H9 (cell line): ENCODE data around the gene PCSK6. TPM values are rescaled to one million over a fixed set of nuclear protein-coding genes. Genes with fewer than 3 reads are reported as not detected.

Source experiments
- DNase-seq: peaks from one replicate; pipeline ENCODE4 v3.0.0-alpha.2; 2017
- H2AFZ ChIP-seq: one replicate; pipeline ENCODE4 v1.6.1; 2013; ENCODE audit warnings: mild to moderate bottlenecking, low read length, control low read depth, moderate library complexity
- H2AK5ac ChIP-seq: 2 replicates; pipeline ENCODE4 v1.6.1; 2013; ENCODE audit warnings: low read length, control low read depth, mixed read lengths; ENCODE audit not compliant: insufficient read length
- H2BK120ac ChIP-seq: one replicate; pipeline ENCODE4 v1.6.1; 2013; ENCODE audit warnings: low read depth, mild to moderate bottlenecking, low read length, control low read depth, inconsistent platforms; ENCODE audit not compliant: poor library complexity, severe bottlenecking
- H2BK12ac ChIP-seq: 2 replicates; pipeline ENCODE4 v1.6.1; 2013; ENCODE audit warnings: low read length, control low read depth, mixed read lengths, low read depth; ENCODE audit not compliant: insufficient read length
- H2BK15ac ChIP-seq: 2 replicates; pipeline ENCODE4 v1.6.1; 2013; ENCODE audit warnings: low read depth, low read length, control low read depth
- H2BK20ac ChIP-seq: one replicate; pipeline ENCODE4 v1.6.1; 2013; ENCODE audit warnings: low read depth, mild to moderate bottlenecking, low read length, control low read depth, inconsistent platforms; ENCODE audit not compliant: poor library complexity, severe bottlenecking
- H2BK5ac ChIP-seq: 2 replicates; pipeline ENCODE4 v1.6.1; 2013; ENCODE audit warnings: low read length, control low read depth, mixed read lengths; ENCODE audit not compliant: insufficient read length
- H3K14ac ChIP-seq: 2 replicates; pipeline ENCODE4 v1.6.1; 2013; ENCODE audit warnings: low read length, control low read depth; ENCODE audit not compliant: insufficient read depth
- H3K18ac ChIP-seq: 2 replicates; pipeline ENCODE4 v1.6.1; 2013; ENCODE audit warnings: low read depth, mild to moderate bottlenecking, mixed read lengths, low read length, control low read depth; ENCODE audit not compliant: insufficient read length
- H3K23ac ChIP-seq: 2 replicates; pipeline ENCODE4 v1.6.1; 2013; ENCODE audit warnings: low read length, control low read depth, mixed read lengths, low read depth; ENCODE audit not compliant: insufficient read length
- H3K23me2 ChIP-seq: 2 replicates; pipeline ENCODE4 v1.6.1; 2013; ENCODE audit warnings: low read depth, mild to moderate bottlenecking, mixed read lengths, low read length, control low read depth; ENCODE audit not compliant: insufficient read length, poor library complexity, severe bottlenecking
- H3K27ac ChIP-seq: 2 replicates; pipeline ENCODE4 v1.5.1; 2013; ENCODE audit warnings: low read length, control low read depth, mixed read lengths, low read depth; ENCODE audit not compliant: insufficient read length
- H3K27me3 ChIP-seq: 2 replicates; pipeline ENCODE4 v1.6.1; 2013; ENCODE audit warnings: low read length, control low read depth, inconsistent platforms; ENCODE audit not compliant: insufficient read depth
- H3K4ac ChIP-seq: 2 replicates; pipeline ENCODE4 v1.6.1; 2013; ENCODE audit warnings: low read depth, mild to moderate bottlenecking, control low read depth, inconsistent platforms, low read length, moderate library complexity
- H3K4me1 ChIP-seq: 2 replicates; pipeline ENCODE4 v1.6.1; 2013; ENCODE audit warnings: low read length, control low read depth, inconsistent platforms; ENCODE audit not compliant: insufficient read depth
- H3K4me2 ChIP-seq: 2 replicates; pipeline ENCODE4 v1.6.1; 2013; ENCODE audit warnings: low read length, control low read depth, mixed read lengths; ENCODE audit not compliant: insufficient read length, insufficient read depth
- H3K56ac ChIP-seq: 2 replicates; pipeline ENCODE4 v1.6.1; 2013; ENCODE audit warnings: low read depth, mild to moderate bottlenecking, mixed read lengths, low read length, control low read depth; ENCODE audit not compliant: insufficient read length
- H3K79me1 ChIP-seq: 2 replicates; pipeline ENCODE4 v1.6.1; 2013; ENCODE audit warnings: low read depth, mild to moderate bottlenecking, moderate library complexity, low read length, control low read depth, inconsistent platforms; ENCODE audit not compliant: insufficient read depth, poor library complexity, severe bottlenecking
- H3K79me2 ChIP-seq: 2 replicates; pipeline ENCODE4 v1.6.1; 2013; ENCODE audit warnings: low read length, control low read depth, inconsistent platforms; ENCODE audit not compliant: insufficient read depth
- H3K9ac ChIP-seq: 2 replicates; pipeline ENCODE4 v1.6.1; 2013; ENCODE audit warnings: low read length, control low read depth, mixed read lengths; ENCODE audit not compliant: insufficient read length; ENCODE audit errors: extremely low read depth
- H3K9me3 ChIP-seq: one replicate; pipeline ENCODE4 v1.6.1; 2013; ENCODE audit warnings: low read depth, low read length, inconsistent platforms; ENCODE audit not compliant: control insufficient read depth
- H3T11ph ChIP-seq: one replicate; pipeline ENCODE4 v1.6.1; 2013; ENCODE audit warnings: mild to moderate bottlenecking, low read length, control low read depth, inconsistent platforms
- H4K20me1 ChIP-seq: one replicate; pipeline ENCODE4 v1.6.1; 2013; ENCODE audit not compliant: control insufficient read depth, insufficient read length, insufficient read depth
- H4K5ac ChIP-seq: 2 replicates; pipeline ENCODE4 v1.6.1; 2013; ENCODE audit warnings: low read depth, mild to moderate bottlenecking, mixed read lengths, low read length, control low read depth; ENCODE audit not compliant: insufficient read length
- H4K8ac ChIP-seq: replicated peaks from 2 replicates; pipeline ENCODE4 v1.6.1; 2013; ENCODE audit warnings: low read length, control low read depth, mixed read lengths, low read depth; ENCODE audit not compliant: insufficient read length
- H4K91ac ChIP-seq: 2 replicates; pipeline ENCODE4 v1.6.1; 2013; ENCODE audit warnings: low read depth, mild to moderate bottlenecking, moderate library complexity, mixed read lengths, low read length, control low read depth; ENCODE audit not compliant: insufficient read length
- H3K27ac Mint-ChIP-seq, 3 experiments: 2 replicates in 2 of 3; 3 replicates in 1 of 3; pipeline ENCODE4 v1.8.0; 2020 to 2021; ENCODE audit warnings: mixed read lengths in 3 of 3, mild to moderate bottlenecking in 1 of 3, moderate library complexity in 1 of 3
- H3K27me3 Mint-ChIP-seq: 2 replicates; pipeline ENCODE4 v1.8.0; 2021; ENCODE audit warnings: low read depth, mild to moderate bottlenecking, moderate library complexity, mixed read lengths
- H3K36me3 Mint-ChIP-seq, 3 experiments: 2 replicates in 2 of 3; 3 replicates in 1 of 3; pipeline ENCODE4 v1.8.0; 2020 to 2021; ENCODE audit warnings: low read depth in 3 of 3, mixed read lengths in 3 of 3; ENCODE audit not compliant: insufficient read depth in 1 of 3
- H3K4me1 Mint-ChIP-seq, 2 experiments: 2 replicates each; pipeline ENCODE4 v1.8.0; 2020; ENCODE audit warnings: mixed read lengths in 2 of 2
- H3K4me3 Mint-ChIP-seq, 2 experiments: 2 replicates in 1 of 2; 3 replicates in 1 of 2; pipeline ENCODE4 v1.8.0; 2020 to 2021; ENCODE audit warnings: mild to moderate bottlenecking in 2 of 2, mixed read lengths in 2 of 2, moderate library complexity in 1 of 2
- H3K9me3 Mint-ChIP-seq, 2 experiments: 2 replicates in 1 of 2; 3 replicates in 1 of 2; pipeline ENCODE4 v1.8.0; 2020; ENCODE audit warnings: mild to moderate bottlenecking in 2 of 2, mixed read lengths in 2 of 2, moderate library complexity in 1 of 2
- WGBS: extraction: QIAGEN DNeasy Blood & Tissue Kit; methylation state at CpG from one replicate; pipeline ENCODE4 v1.1.7; 2013; ENCODE audit warnings: missing lambda C conversion rate, low lambda C conversion rate, mixed read lengths; ENCODE audit not compliant: insufficient read length; ENCODE audit errors: extremely low coverage; 5-methylcytosine and 5-hydroxymethylcytosine counted together
- total RNA-seq: library from RNA; stranded (reverse); gene quantifications from 2 replicates; pipeline ENCODE4 v1.2.1, GENCODE V29; 2021
- TF ChIP-seq, protein P1 (sequence below): fragments of 200-600 bp; sonication (generic); conservative IDR thresholded peaks from 3 replicates; pipeline ENCODE4 v1.8.0; 2021; ENCODE audit warnings: antibody characterized with exemption, mild to moderate bottlenecking

The PCSK6 gene
- total RNA-seq, 1 experiment from 2014 or later = 4.0 TPM

DNA sequence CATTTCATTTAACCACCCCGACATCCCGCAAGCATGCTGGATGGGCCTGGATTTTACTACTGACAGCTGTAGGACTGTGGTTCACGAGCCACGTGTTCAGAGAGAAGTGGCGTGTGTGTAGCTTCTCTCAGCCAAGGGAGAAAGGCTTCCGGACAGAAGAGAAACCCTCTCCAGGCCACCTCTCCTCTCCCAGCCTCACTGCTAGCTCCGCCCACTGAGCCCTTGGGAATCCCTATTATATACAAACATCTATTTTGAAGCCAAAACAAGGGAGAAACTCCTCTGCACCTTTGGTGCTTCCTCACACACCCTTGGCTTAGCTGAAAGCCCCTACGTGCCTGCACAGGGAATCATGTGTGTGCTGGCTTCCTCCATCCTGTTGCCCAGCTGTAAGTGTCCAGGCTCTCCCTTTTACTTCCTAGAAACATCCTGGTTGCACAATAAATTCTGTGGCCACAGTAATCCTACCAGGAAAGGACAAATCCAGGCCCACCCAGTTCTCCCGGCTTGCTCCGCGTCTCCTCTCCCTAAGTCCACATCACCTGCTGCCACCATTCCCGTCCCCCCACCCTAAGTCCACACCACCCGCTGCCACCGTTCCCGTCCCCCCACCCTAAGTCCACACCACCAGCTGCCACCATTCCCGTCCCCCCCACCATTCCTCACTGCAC lies 30.5 kb downstream of the PCSK6 start:
- Mint-ChIP-seq H3K4me1 (peaks cover 4 to 8% of the 10 kb centered on the region in 2 experiments), H3K36me3 (no peaks in the 10 kb centered on the region), H3K27me3 (no peaks in the 10 kb centered on the region), H3K9me3 (no peaks in the 10 kb centered on the region), H3K27ac (no peak overlapping the region), H3K4me3 (no peak overlapping the region)
- Histone ChIP-seq H2BK12ac (no peak overlapping the region), H2BK20ac (no peak overlapping the region), H3K23me2 (no peaks in the 10 kb centered on the region), H3K27ac (no peak overlapping the region), H3K4ac (no peak overlapping the region), H3K79me2 (no peaks in the 10 kb centered on the region), H2BK120ac (no peak overlapping the region), H2AK5ac (no peak overlapping the region), H3K14ac (no peak overlapping the region), H3K56ac (no peak overlapping the region), H4K5ac (no peak overlapping the region), H3K27me3 (no peaks in the 10 kb centered on the region), H3T11ph (no peak overlapping the region), H3K9ac (no peak overlapping the region), H4K20me1 (no peaks in the 10 kb centered on the region), H3K4me2 (no peak overlapping the region), H3K79me1 (no peaks in the 10 kb centered on the region), H3K4me1 (no peaks in the 10 kb centered on the region), H3K9me3 (no peaks in the 10 kb centered on the region), H4K8ac (no peak overlapping the region), H3K23ac (no peak overlapping the region), H4K91ac (no peak overlapping the region), H2BK15ac (no peak overlapping the region), H2AFZ (no peak overlapping the region), H3K18ac (no peak overlapping the region), H2BK5ac (no peak overlapping the region)
- TF ChIP-seq, protein P1, sequence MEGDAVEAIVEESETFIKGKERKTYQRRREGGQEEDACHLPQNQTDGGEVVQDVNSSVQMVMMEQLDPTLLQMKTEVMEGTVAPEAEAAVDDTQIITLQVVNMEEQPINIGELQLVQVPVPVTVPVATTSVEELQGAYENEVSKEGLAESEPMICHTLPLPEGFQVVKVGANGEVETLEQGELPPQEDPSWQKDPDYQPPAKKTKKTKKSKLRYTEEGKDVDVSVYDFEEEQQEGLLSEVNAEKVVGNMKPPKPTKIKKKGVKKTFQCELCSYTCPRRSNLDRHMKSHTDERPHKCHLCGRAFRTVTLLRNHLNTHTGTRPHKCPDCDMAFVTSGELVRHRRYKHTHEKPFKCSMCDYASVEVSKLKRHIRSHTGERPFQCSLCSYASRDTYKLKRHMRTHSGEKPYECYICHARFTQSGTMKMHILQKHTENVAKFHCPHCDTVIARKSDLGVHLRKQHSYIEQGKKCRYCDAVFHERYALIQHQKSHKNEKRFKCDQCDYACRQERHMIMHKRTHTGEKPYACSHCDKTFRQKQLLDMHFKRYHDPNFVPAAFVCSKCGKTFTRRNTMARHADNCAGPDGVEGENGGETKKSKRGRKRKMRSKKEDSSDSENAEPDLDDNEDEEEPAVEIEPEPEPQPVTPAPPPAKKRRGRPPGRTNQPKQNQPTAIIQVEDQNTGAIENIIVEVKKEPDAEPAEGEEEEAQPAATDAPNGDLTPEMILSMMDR = no peak
- WGBS = no CpG with 5 or more reads among the region's 16 CpGs
- no peak for DNase-seq
